B cell (primary cell): ENCODE data around the gene CTDSPL. TPM values are rescaled to one million over a fixed set of nuclear protein-coding genes. Genes with fewer than 3 reads are reported as not detected.

Experiments
- ATAC-seq: fragments of 200-7000 bp; cut with Tn5 transposase; one replicate; pipeline ENCODE4 v1.10.0; 2021; ENCODE audit warnings: low read depth, mild to moderate bottlenecking, moderate number of reproducible peaks, moderate library complexity
- CTCF ChIA-PET: fragments of 350-600 bp; sonication (Branson Sonifier 250); formaldehyde crosslinking; loops from one replicate; lab custom pipeline; 2021; ENCODE audit warnings: antibody characterized with exemption, inconsistent platforms; lab: Charles Lee
- POLR2A ChIA-PET: fragments of 350-600 bp; sonication (Branson Sonifier 250); formaldehyde crosslinking; loops from one replicate; lab custom pipeline; 2021; ENCODE audit warnings: antibody characterized with exemption; lab: Charles Lee
- DNase-seq: peaks from one replicate; pipeline ENCODE4 v3.0.0; 2013
- H2AFZ ChIP-seq: 2 replicates; pipeline ENCODE4 v1.6.1; 2012; ENCODE audit warnings: mild to moderate bottlenecking, low read depth, low read length; ENCODE audit not compliant: insufficient read depth, poor library complexity, severe bottlenecking
- H3K27ac ChIP-seq, 2 donors: 1 replicate in 1 of 2; 2 replicates in 1 of 2; pipeline ENCODE4 v1.5.1; 2012 to 2013; ENCODE audit warnings: low read length in 2 of 2, mild to moderate bottlenecking in 2 of 2, moderate library complexity in 1 of 2
- H3K27me3 ChIP-seq, 4 experiments: fragments of 200-600 bp in 1 of 4; sonication (generic) in 1 of 4; replicated peaks in 1 of 4; 1 replicate in 2 of 4; 2 replicates in 2 of 4; pipeline versions ENCODE4 v1.6.1 to v1.7.0; 2013 to 2016; ENCODE audit warnings: low read length in 3 of 4, mild to moderate bottlenecking in 2 of 4, mixed read lengths in 1 of 4, moderate library complexity in 1 of 4; ENCODE audit not compliant: insufficient read depth in 4 of 4, control insufficient read depth in 3 of 4; ENCODE audit errors: control extremely low read depth in 1 of 4
- H3K36me3 ChIP-seq, 2 experiments: replicated peaks in 1 of 2; 1 replicate in 1 of 2; 2 replicates in 1 of 2; pipeline versions ENCODE4 v1.6.1 to v1.7.1; 2013; ENCODE audit warnings: low read length in 1 of 2; ENCODE audit not compliant: insufficient read depth in 2 of 2, control insufficient read depth in 1 of 2; ENCODE audit errors: control extremely low read depth in 1 of 2, extremely low read depth in 1 of 2
- H3K4me1 ChIP-seq, 2 donors: fragments of 200-600 bp in 1 of 2; sonication (generic) in 1 of 2; 1 replicate in 1 of 2; 2 replicates in 1 of 2; pipeline versions ENCODE4 v1.5.1 to v1.6.1; 2013 to 2017; ENCODE audit warnings: low read length in 2 of 2; ENCODE audit not compliant: control insufficient read depth in 2 of 2, insufficient read depth in 2 of 2
- H3K4me2 ChIP-seq: replicated peaks from 2 replicates; pipeline ENCODE3; 2012; ENCODE audit warnings: mild to moderate bottlenecking, low read depth, low read length; ENCODE audit not compliant: poor library complexity, severe bottlenecking
- H3K4me3 ChIP-seq, 5 experiments: fragments of 200-600 bp in 1 of 5; sonication (generic) in 1 of 5; 1 replicate in 3 of 5; 2 replicates in 2 of 5; pipeline versions ENCODE4 v1.5.1 to v1.7.0; 2011 to 2016; ENCODE audit warnings: low read length in 4 of 5, mild to moderate bottlenecking in 4 of 5, low read depth in 2 of 5, control low read depth in 1 of 5, moderate library complexity in 1 of 5; ENCODE audit not compliant: insufficient read depth in 1 of 5; ENCODE audit errors: control extremely low read depth in 1 of 5, extremely low read depth in 1 of 5
- H3K79me2 ChIP-seq: fragments of 200-600 bp; sonication (generic); one replicate; pipeline ENCODE4 v1.6.0; 2016; ENCODE audit warnings: low read length; ENCODE audit not compliant: control insufficient read depth, insufficient read depth
- H3K9ac ChIP-seq: fragments of 200-600 bp; sonication (generic); 2 replicates; pipeline ENCODE4 v1.6.1; 2017; ENCODE audit warnings: mild to moderate bottlenecking, low read length, moderate library complexity
- H3K9me3 ChIP-seq, 3 donors: one replicate each; pipeline versions ENCODE4 v1.6.1 to v1.7.1; 2013; ENCODE audit warnings: low read length in 2 of 3; ENCODE audit not compliant: control insufficient read depth in 2 of 3, insufficient read depth in 1 of 3; ENCODE audit errors: control extremely low read depth in 1 of 3
- H4K20me1 ChIP-seq: 2 replicates; pipeline ENCODE4 v1.6.0; 2012; ENCODE audit warnings: mild to moderate bottlenecking, low read length; ENCODE audit not compliant: insufficient read depth, control insufficient read depth, poor library complexity, severe bottlenecking
- H3K27ac Mint-ChIP-seq: one replicate; pipeline ENCODE4 v1.8.0; 2021; ENCODE audit warnings: mixed read lengths
- H3K27me3 Mint-ChIP-seq: one replicate; pipeline ENCODE4 v1.8.0; 2021; ENCODE audit warnings: mixed read lengths
- H3K4me1 Mint-ChIP-seq: one replicate; pipeline ENCODE4 v1.8.0; 2021; ENCODE audit warnings: mixed read lengths
- H3K4me3 Mint-ChIP-seq: one replicate; pipeline ENCODE4 v1.8.0; 2021; ENCODE audit warnings: mixed read lengths
- H3K9me3 Mint-ChIP-seq: one replicate; pipeline ENCODE4 v1.8.0; 2022; ENCODE audit warnings: mixed read lengths; ENCODE audit not compliant: insufficient read depth
- CTCF ChIP-seq: fragments of 200-600 bp; IDR thresholded peaks from one replicate; pipeline ENCODE4 v1.8.0; 2022; ENCODE audit warnings: antibody characterized with exemption, mild to moderate bottlenecking
- EZH2 ChIP-seq: IDR thresholded peaks from 2 replicates; pipeline ENCODE4 v1.6.1; 2012; ENCODE audit warnings: borderline replicate concordance, low read depth, mild to moderate bottlenecking, moderate library complexity, low read length; ENCODE audit not compliant: insufficient read depth, poor library complexity, severe bottlenecking
- WGBS: methylation state at CpG from one replicate; pipeline ENCODE4 v1.1.5; 2013; ENCODE audit warnings: missing lambda C conversion rate; ENCODE audit not compliant: insufficient coverage; 5-methylcytosine and 5-hydroxymethylcytosine counted together
- intact Hi-C: fragments of 100-400 bp; cut with micrococcal nuclease; formaldehyde crosslinking; loops from one replicate; pipeline ENCODE4 v1.10.0; 2022
- polyA plus RNA-seq: library from polyadenylated mRNA; depleted of rRNA; stranded (reverse); fragments of >200 nt; gene quantifications from 2 replicates; pipeline ENCODE4 v1.2.3, GENCODE V29; 2012
- total RNA-seq, 2 donors: library from RNA; stranded (reverse); fragments of 120-200 nt in 1 of 2; gene quantifications; 1 replicate in 1 of 2; 2 replicates in 1 of 2; pipeline versions ENCODE4 v1.2.3 to v1.2.4, GENCODE V29; 2013 to 2022

The CTDSPL gene
- total and polyA plus RNA-seq, 2 donors (not counting 1 experiment from before 2014, with no cell fraction given): not detected

DNA sequence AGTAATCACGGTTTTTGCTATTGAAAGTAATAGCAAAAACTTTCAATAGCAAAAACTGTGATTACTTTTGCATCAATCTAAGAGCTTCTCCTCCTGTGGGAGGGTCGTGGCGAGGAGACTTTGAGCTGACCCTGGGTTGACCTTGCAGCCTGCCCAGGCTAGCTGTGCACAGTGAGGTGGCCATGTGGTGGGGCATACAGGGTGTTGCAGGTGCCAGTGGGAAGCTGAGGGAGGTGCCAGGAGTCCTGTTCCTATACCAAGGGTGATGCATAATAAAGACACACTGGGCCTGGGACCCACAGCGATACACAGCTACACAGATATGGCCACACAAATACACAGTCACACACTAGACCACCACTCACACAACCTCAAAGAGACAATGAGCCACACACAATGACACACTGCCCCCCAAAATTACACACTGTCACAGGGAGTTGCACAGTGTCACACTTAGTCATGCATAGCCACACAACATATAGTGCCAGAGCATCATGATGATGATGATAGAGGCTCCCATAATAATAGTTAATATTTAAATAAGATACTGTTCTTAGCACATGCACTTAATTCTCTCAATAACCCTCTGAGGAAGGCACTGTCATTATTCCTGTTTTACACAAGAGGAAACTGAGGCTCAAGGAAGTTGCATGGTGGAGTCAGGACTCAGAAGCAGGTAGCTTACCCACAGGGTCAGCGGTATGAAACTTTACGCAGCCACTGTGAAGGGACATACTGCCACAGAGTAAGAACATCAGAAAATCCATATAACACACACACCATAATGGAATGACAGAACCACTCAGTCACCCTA lies 161.4 kb downstream of the CTDSPL start:
- Histone ChIP-seq H3K27me3 (peaks cover 0 to 3% (median under 1%) of the 10 kb centered on the region in 4 experiments), H3K9me3 (no peaks in the 10 kb centered on the region), H2AFZ (peak overlapping the region; percentile 87), H3K4me2 (no peak overlapping the region), H3K27ac (peak overlapping the region; percentile 84 to 88), H3K4me1 (peaks cover 9 to 25% of the 10 kb centered on the region in 2 donors), H4K20me1 (no peaks in the 10 kb centered on the region), H3K9ac (no peak overlapping the region), H3K79me2 (no peaks in the 10 kb centered on the region), H3K36me3 (no peaks in the 10 kb centered on the region), H3K4me3 (peak overlapping the region in 1 of 5 experiments; percentile 13)
- Mint-ChIP-seq H3K4me3 (peak overlapping the region; percentile 96), H3K27ac (peak overlapping the region; percentile 97), H3K27me3 (peaks cover 5% of the 10 kb centered on the region), H3K9me3 (no peaks in the 10 kb centered on the region), H3K4me1 (peaks cover 27% of the 10 kb centered on the region)
- ChIA-PET CTCF (interaction anchor here (1.3 to 1.7 kb wide), 3 partner anchors 17 to 142 kb away, joined by 3 to 6 read pairs (median 5); partner anchors contain the start of gene OXSR1), POLR2A (no interaction called here)
- WGBS: 95% methylated on average over 5 of the region's 6 CpGs
- intact Hi-C loops: no loop called here
- no peak for TF ChIP-seq EZH2
- no peak for TF ChIP-seq CTCF
- no peak for ATAC-seq
- DNase-seq: no peak

DNA sequence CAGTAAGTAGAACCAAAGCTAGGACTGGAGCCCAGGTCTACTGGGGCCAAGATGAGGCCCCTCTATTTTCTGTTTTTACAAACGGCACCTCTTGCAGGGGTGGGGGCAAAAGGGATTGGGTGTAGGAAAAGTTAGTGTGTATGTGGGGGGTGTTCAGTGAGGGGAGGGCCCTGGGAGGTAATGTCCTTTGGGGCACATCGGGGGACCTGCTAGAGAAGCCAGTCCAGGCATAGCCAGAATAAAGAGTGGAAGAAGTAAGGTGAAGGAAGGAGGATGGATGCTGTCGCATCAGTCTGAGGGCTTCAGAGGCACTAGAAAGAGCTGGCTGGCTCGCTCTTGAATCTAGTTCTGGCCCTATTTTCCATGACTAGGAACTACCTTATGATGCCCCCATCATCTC lies 165.2 kb downstream of the CTDSPL start:
- Histone ChIP-seq H4K20me1 (no peaks in the 10 kb centered on the region), H3K27ac (no peak overlapping the region), H3K4me2 (no peak overlapping the region), H3K27me3 (peaks cover 0 to 38% (median 17%) of the 10 kb centered on the region in 4 experiments), H3K4me3 (no peak overlapping the region), H3K36me3 (no peaks in the 10 kb centered on the region), H3K4me1 (peaks cover 26 to 44% of the 10 kb centered on the region in 2 donors), H2AFZ (no peak overlapping the region), H3K9ac (no peak overlapping the region), H3K79me2 (no peaks in the 10 kb centered on the region), H3K9me3 (peaks cover 0 to 19% (median 0%) of the 10 kb centered on the region in 3 donors)
- Mint-ChIP-seq H3K27ac (no peak overlapping the region), H3K4me3 (peak overlapping the region; percentile 32), H3K4me1 (peaks cover 38% of the 10 kb centered on the region), H3K27me3 (peaks cover 23% of the 10 kb centered on the region), H3K9me3 (no peaks in the 10 kb centered on the region)
- DNase-seq: no peak
- no peak for ATAC-seq
- whole genome bisulfite sequencing: 50% methylated on average over 2 of the region's 4 CpGs
- TF ChIP-seq EZH2 (no peak), CTCF (no peak)
- intact Hi-C loops: no loop called here
- ChIA-PET POLR2A (no interaction called here), CTCF (interaction anchor here (2.0 kb wide), 1 partner anchor 30 kb away, joined by 8 read pairs; no protein-coding TSS in a partner anchor)
